Fibroblast of the aortic adventitia (primary cell): ENCODE measurements around the gene F7. TPM values are rescaled to one million over a fixed set of nuclear protein-coding genes. Genes with fewer than 3 reads are reported as not detected.
"Not testable (repeated sequence)": the region's sequence is repeated elsewhere in the genome, so short reads cannot be mapped to it uniquely, and the experiment has no call there.

ENCODE experiments used
- DNase-seq: peaks from one replicate; pipeline ENCODE4 v3.0.0-alpha.2; 2010; ENCODE audit warnings: low read depth
- H3K4me3 ChIP-seq: 2 replicates; pipeline ENCODE4 v1.5.1; 2011; ENCODE audit warnings: low read depth, mild to moderate bottlenecking, control low read depth, low read length, moderate library complexity
- total RNA-seq: library from RNA; depleted of rRNA; stranded (reverse); fragments of >200 nt; gene quantifications from 2 replicates; pipeline ENCODE4 v1.2.3, GENCODE V29; 2012; ENCODE audit warnings: low replicate concordance
- TF ChIP-seq, protein P1 (sequence below): IDR thresholded peaks from 2 replicates; pipeline ENCODE4 v1.5.1; 2011; ENCODE audit warnings: mild to moderate bottlenecking, low read length, control low read depth, inconsistent platforms; ENCODE audit not compliant: insufficient read depth

F7 gene
- under 0.01 TPM in 1 of 2 replicates, not detected in the other for total RNA-seq

DNA sequence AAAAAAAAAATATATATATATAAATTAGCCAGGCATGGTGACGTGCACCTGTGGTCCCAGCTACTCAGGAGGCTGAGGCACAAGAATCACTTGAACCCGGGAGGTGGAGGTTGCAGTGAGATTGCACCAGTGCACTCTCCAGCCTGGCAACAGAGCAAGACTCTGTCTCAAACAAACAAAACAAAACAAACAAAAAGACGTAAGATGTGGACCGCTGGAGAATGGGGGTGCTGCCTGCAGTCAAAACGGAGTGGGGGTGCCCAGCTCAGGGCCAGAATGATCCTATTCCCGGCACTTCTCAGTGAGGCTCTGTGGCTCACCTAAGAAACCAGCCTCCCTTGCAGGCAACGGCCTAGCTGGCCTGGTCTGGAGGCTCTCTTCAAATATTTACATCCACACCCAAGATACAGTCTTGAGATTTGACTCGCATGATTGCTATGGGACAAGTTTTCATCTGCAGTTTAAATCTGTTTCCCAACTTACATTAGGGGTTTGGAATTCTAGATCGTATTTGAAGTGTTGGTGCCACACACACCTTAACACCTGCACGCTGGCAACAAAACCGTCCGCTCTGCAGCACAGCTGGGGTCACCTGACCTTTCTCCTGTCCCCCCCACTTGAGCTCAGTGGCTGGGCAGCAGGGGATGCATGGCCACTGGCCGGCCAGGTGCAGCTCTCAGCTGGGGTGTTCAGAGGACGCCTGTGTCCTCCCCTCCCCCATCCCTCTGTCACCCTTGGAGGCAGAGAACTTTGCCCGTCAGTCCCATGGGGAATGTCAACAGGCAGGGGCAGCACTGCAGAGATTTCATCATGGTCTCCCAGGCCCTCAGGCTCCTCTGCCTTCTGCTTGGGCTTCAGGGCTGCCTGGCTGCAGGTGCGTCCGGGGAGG, at the start of gene F7:
Gene F7, plus strand, starts transcription at position 760 of the 889 bp plus-strand sequence. Its CDS starts 51 bp downstream, at position 811.
- no peak within 1 kb of the TSS for H3K4me3 ChIP-seq
- TF ChIP-seq, protein P1, sequence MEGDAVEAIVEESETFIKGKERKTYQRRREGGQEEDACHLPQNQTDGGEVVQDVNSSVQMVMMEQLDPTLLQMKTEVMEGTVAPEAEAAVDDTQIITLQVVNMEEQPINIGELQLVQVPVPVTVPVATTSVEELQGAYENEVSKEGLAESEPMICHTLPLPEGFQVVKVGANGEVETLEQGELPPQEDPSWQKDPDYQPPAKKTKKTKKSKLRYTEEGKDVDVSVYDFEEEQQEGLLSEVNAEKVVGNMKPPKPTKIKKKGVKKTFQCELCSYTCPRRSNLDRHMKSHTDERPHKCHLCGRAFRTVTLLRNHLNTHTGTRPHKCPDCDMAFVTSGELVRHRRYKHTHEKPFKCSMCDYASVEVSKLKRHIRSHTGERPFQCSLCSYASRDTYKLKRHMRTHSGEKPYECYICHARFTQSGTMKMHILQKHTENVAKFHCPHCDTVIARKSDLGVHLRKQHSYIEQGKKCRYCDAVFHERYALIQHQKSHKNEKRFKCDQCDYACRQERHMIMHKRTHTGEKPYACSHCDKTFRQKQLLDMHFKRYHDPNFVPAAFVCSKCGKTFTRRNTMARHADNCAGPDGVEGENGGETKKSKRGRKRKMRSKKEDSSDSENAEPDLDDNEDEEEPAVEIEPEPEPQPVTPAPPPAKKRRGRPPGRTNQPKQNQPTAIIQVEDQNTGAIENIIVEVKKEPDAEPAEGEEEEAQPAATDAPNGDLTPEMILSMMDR = no peak
- DNase-seq = peak; percentile 23

DNA sequence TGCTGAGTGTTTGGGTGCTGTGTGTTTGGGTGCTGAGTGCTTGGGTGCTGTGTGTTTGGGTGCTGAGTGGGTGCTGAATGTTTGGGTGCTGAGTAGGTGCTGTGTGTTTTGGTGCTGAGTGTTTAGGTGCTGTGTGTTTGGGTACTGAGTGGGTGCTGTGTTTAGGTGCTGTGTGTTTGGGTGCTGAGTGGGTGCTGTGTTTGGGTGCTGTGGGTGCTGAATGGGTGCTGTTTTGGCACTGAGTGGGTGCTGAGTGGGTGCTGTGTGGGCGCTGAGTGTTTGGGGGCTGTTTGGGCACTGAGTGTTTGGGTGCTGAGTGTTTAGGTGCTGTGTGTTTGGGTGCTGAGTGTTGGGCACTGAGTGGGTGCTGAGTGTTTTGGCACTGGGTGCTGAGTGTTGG, 48.5 kb upstream of the F7 start:
- TF ChIP-seq, protein P1 = no peak
- H3K4me3 ChIP-seq = no peak overlapping the region
- DNase-seq = no peak

DNA sequence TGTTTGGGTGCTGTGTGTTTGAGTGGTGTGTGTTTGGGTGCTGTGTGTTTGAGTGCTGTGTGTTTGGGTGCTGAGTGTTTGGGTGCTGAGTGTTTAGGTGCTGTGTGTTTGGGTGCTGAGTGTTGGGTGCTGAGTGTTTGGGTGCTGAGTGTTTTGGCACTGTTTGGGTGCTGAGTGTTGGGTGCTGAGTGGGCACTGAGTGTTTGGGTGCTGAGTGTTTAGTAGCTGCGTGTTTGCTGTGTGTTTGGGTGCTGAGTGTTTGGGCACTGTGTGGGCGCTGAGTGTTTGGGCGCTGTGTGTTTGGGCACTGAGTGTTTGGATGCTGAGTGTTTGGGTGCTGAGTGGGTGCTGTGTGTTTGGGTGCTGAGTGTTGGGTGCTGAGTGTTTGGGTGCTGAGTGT, 48.0 kb upstream of the F7 start:
- not testable (repeated sequence) for H3K4me3 ChIP-seq, DNase-seq

DNA sequence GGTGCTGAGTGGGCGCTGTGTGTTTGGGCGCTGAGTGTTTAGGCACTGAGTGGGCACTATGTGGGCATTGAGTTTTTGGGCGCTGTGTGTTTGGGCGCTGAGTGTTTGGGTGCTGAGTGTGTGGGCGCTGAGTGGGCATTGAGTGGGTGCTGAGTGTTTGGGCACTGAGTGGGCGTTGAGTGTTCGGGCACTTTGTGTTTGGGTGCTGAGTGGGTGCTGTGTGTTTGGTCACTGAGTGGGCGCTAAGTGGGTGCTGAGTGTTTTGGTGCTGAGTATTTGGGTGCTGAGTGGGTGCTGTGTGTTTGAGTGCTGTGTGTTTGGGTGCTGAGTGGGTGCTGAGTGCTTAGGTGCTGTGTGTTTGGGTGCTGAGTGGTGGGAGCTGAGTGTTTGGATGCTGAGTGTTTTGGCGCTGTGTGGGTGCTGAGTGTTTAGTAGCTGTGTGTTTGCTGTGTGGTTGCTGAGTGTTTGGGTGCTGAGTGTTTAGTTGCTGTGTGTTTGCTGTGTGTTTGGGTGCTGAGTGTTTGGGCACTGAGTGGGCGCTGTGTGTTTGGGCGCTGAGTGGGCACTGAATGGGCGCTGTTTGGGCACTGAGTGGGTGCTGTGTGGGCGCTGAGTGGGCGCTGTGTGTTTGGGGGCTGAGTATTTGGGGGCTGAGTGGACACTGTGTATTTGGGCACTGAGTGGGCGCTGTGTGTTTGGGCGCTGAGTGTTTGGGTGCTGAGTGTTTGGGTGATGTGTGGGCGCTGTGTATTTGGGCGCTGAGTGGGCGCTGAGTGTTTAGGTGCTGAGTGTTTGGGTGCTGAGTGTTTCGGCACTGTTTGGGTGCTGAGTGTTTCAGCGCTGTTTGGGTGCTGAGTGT, 47.2 kb upstream of the F7 start:
- no peak for DNase-seq
- TF ChIP-seq, protein P1 = no peak
- H3K4me3 ChIP-seq = no peak overlapping the region

DNA sequence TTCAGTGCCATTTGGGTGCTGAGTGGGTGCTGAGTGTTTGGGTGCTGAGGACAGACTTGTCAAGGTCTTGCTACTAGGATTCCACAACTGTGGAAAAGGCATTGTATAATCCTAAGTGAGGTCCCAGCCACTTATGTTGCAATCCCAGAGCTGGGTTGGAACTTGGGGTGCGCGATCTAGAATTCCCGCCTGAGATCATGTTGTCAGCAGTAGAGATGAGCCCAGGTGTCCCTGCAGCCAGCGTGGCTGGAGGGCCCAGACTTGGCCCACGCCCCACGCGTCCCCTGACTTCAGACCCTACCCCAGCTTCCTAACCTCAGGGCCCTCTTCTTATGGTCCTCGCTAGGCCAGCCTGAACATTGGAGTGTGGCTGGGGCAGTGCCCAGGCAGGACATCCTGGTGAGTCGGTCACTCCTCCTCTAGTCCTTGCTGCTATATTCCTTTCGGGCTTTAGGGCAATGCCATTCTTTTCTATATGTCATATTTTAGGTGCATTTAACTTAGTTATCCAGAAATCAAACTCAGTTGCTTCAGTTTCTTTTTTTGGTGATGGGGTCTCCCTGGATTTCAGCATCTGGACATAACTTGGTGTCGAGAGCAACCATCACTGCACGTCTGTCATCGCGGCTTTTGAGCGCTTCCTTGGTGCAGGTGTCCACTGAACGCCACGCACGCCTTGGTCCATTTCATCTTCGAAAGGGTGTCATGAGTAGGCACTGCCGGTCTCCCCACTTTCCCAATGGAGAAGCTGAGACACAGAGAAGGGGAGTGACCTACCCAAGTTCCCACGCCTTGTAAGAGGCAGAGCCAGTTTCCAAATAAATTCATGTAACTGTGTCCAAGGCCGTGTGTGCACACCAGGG, 46.4 kb upstream of the F7 start:
- DNase-seq = no peak
- TF ChIP-seq, protein P1 = no peak
- no peak overlapping the region for H3K4me3 ChIP-seq

DNA sequence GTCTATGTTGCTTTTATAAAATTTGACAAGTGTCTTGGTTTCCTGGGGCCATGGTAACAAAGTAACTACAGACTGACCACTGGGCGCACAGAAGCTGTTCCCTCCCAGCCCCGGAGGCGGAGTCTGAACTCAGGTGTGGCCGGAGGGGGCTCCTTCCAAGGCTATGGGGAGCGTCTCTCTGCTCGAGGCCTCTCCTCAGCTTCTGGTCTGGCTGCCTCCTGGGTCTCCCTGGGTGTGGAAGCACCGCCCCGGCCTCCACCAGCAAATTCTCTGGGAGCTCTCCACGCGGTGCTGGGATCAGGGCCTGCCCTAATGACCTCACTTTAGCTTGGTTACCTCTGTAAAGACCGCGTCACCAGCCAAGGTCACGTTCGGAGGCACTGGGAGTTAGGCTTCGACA, 45.7 kb upstream of the F7 start:
- no peak for DNase-seq
- H3K4me3 ChIP-seq = no peak overlapping the region
- TF ChIP-seq, protein P1 = no peak
